NCI-H2029 (cell line): Measurements from ENCODE around the gene TUBA4B.
"Not testable (repeated sequence)": the region's sequence is repeated elsewhere in the genome, so short reads cannot be mapped to it uniquely, and the experiment has no call there.

Experiments
- DNase-seq: peaks from one replicate; lab custom pipeline; 2025; lab: John Stamatoyannopoulos, UW

TUBA4B gene

DNA sequence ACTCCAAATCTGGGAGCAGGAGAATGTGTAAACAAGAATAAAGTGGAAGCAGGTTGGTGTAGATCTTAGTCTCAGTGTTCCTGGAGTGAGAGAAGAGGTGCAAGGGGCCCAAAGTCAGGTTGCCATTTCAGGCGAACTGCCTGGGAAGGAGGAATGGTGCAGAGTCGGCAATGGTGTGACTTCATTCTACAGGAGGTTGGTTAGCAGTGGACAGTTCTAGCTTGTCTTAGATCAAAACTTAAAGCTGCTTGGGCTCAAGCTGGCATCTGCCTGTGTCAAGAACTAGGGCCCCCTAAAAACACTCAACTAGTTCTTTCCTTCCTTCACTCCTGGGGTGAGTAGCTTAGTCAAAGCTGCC lies 4.2 kb upstream of the TUBA4B start:
- DNase-seq: no peak

DNA sequence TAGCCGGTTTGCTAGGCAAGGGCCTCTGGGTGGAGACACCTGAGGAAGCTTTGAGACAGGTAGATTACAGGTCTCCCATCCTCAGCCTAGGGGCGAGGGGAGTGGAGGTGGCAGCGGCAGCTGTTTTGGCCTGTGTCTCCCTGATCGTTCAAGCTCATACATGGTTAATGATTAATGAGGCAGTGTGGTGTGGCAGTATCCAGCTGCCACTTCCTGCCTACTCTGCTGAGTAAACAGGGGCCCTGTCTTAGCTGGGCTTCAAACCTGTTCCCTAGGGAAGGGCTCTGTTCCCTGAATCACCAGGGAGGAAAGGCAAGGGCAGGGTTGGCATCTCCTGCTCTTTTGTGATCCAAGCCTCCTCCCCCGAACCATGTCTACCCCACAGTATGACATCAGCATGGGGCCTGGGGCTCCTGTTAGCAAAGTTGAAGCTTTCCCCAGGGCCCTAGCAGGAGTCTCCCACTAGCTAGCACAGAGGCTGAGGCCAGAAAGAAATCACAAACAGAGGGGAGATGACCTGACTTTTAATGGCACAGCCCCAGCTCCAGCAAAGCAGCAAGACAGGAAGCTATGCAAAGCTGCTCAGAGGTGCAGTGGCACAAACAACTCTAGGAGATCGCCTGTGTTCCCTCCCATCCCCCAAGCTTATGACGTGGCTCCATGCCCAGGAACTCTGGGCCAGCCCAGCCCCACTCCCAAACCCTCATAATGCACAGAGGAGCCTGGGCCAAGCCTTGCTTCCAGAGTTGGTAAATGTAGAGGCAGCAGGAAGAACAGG lies 3.7 kb upstream of the TUBA4B start:
- peak; percentile 89 for DNase-seq

DNA sequence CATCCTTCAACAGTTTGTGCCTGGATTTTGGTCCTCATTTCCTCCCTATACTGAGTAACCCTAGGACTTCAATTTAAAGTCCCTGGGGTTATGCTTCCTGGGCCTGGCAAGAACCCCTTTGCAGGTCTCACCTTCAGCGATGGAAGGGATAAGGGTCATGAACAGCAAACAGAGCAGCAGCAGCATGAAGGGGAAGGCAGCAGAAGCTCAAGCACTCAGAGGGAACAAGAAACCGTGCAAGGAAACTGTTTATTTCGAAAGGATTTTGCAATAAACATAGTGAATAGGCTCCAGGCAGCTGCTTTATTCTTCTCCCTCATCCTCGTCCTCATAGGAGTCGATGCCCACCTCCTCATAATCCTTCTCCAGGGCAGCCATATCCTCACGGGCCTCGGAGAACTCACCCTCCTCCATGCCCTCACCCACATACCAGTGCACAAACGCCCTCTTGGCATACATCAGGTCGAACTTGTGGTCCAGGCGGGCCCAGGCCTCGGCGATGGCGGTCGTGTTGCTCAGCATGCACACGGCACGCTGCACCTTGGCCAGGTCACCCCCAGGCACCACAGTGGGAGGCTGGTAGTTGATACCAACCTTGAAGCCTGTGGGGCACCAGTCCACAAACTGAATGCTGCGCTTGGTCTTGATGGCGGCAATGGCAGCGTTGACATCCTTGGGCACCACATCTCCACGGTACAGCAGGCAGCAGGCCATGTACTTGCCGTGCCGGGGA lies 2.8 kb upstream of the TUBA4B start:
- DNase-seq: no peak

DNA sequence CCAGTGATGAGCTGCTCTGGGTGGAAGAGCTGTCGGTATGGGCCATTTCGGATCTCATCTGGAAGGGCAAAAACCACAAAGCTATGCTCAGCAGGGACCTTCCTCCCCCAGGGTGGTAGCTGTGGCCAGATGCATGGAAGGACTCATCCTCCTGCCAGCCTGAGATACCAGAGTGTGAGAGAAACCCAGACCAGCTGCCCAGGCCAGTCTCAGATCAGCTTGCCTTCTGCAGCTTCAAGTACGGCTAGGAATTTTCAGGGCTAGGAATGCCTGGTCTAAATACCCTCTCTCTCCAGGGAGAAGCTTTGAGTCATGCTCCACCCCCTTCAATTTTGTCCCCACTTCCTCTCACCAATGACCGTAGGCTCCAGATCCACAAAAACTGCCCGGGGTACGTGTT lies 1.4 kb upstream of the TUBA4B start:
- no peak for DNase-seq

DNA sequence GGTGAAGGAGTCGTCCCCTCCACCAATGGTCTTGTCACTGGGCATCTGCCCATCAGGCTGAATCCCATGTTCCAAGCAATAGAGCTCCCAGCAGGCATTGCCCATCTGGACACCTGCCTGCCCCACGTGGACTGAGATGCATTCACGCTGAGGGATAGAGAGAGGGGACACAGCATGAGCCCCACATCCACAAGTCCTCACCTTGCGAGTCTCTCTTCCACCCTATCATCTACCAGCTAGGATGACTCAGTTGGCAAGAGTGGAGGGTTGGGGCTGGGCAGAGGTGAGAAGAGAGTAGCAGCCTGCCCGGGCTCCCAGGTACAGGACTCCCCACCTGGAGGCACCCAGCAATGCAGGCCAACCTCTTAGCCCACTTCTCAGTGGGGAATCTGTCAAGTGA lies 959 bp upstream of the TUBA4B start:
- DNase-seq: no peak

DNA sequence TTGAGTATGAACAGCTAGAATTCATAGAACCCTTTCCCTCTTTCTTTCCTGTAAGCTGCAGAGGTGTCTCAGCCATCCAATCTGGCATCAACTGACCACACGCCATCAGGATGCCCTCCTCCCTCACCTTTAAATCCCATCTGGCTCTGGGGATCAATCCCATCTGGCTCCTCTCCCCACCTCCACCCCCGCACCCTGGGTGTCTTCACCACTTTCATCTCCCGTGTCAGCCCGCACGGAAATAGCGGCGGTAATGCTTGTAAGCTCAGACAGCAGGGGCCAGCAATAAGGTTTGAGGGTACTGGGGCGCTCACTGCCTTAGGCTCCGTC lies 508 bp upstream of the TUBA4B start:
- no peak for DNase-seq

DNA sequence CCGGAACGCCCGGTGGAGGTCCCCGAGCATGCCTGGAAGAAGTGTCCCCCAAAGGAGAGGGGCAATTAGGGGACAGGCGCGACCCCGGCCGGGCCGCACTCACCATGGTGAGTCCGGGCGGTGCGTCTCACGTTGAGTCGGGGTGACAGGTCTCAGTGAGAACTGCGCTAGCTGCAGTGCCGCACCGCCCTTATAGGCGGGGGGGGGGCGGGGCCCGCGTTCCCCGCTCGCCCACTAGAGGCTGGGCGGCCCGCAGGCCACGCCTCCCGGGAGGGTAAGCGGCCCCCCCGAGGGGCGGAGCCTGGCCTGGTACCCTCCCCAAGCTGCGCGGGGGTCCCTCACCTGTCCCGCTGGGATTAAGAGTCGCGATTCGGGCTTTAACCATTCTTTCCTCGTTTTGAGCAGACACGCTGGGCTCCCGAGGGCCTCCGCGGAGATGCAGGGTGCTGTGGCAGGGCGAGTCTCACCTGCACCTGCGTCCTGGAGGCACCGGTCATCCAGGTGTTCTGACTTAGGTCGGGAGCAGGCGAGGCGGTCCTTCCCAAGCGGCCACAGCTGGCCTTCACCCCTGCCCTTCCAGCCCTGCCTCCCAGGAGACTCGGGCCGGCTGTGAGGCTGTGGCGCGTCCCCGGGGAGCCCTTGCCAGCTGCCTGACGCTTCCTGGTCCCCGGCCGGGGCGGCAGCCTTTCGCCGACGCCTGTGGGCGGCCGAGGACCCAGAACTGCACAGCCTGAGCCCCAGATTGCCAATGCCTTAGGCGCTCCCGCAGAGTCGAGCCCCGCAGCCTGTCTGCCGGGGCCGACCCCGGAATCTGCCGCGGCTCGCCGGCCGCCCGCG lies 928 bp downstream of the TUBA4B start, which contains the start of gene TUBA4A:
Gene TUBA4A, minus strand, starts transcription at position 166 of the 837 bp plus-strand sequence. Its CDS starts 60 bp downstream, at position 106.
- peak; percentile 71 for DNase-seq

DNA sequence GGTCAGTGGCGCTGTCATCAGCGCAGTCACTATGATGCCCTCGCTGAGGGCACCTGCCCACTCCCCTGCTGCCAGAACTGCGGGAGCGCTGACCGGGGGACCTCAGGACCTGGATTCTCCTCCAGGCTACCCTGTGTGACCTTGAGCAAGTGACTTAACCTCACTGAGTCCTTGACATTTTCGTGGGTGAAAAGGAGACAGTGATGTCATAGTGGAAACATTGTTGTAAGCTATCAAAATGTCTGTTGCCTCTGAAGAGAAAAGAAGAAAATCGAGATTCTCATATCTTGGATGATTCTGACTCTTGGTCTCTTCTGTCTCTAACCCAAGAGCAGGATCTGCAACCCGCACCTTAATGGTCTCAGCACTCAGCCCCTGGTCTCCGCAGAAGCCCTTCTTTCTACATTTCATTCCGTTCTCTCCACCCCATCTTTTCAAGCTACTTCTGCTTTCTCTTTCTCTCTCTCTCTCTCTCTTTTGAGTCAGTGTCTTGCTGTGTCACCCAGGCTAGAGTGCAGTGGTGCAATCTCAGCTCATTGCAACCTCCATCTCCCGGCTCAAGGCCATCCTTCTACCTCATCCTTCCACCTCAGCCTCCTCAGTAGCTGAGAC lies 1.7 kb downstream of the TUBA4B start:
- DNase-seq: no peak

DNA sequence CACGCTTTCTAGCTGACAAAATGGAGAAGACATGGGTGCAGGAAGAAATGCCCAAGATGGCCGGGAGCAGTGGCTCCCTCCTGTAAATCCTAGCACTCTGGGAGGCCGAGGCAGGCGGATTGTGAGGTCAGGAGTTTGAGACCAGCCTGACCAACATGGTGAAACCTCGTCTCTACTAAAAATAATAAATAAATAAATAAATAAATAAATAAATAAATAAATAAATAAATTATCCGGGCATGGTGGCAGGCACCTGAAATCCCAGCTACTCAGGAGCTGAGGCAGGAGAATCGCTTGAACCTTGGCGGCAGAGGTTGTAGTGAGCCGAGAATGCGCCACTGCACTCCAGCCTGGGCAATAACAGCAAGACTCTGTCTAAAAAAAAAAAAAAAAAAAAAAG lies 5.9 kb downstream of the TUBA4B start:
- not testable (repeated sequence) for DNase-seq

DNA sequence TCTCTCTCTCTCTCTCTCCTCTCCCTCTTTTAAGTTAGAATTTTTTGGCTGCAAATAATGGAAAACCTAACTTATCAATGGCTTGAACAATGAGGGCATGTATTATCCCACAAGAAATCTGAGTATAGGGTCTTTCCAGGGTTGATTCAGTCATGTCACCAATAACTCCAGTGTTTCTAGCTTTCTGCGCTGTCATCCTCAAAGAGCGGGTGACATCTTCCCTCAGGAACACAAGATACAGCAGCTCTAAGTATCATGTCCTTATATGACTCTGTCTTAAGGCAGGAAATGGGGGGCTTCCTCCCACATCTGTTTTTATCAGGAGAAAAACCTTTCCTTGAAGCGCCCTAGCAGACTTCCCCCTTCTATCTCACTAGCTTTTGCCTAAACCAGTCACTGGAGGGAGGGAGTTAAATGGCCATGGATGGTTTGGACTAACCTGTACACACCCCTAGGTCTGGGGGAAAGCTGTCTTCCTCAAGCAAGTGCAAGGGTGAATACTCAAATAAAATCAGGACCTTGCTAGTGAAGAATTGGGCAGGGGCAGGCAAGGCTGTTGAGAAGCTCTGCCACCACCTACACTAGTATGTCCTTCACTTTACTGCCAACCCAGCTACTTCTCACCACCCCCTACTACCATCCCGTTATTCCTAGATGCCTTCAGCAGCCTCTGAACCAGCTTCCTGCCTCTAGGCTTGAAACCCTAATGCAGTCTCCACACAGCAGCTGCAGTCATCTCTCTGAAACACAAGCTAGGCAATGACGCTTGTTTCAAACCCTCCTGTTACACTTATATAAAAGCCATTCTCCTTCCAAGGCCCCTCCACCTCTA lies 8.2 kb downstream of the TUBA4B start:
- DNase-seq: no peak

DNA sequence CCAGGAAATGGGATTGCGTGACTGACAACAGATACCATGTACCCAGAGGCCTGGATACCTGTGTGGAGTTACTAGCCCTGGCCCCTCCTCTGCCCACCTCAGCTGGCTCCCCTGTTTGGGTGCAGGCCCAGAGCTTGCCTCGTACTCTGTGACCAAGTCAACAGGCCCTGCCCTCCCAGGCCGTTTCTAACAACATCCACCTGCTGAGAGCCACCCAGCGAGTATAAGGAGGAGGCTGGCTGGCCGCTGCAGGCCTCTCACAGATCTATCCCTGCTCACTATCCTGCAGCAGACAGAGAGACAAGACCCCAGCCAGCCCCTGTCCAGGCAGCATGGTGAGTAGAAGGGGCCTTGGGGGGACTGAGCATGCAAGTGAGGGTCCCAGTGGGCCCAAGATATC lies 13.2 kb downstream of the TUBA4B start:
- DNase-seq: no peak

DNA sequence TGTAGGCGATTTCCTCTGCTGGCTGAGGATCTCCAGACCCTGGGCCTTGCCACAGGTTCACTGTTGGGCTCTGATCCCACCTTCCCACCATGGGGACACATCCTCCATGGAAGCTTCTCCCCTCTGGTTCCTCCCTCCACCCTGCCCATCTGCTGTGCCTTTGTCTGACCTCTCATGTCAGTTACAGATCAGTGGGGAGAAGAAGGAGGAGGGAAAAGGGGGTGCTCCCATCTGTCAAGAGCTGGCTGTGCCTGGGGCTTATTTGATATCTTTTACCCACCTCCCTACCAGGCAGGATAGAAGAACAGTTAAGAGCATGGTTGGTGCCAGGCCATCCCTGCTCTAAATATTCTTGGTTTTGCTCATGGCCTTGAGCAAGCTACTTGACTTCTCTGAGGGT lies 13.8 kb downstream of the TUBA4B start:
- no peak for DNase-seq

DNA sequence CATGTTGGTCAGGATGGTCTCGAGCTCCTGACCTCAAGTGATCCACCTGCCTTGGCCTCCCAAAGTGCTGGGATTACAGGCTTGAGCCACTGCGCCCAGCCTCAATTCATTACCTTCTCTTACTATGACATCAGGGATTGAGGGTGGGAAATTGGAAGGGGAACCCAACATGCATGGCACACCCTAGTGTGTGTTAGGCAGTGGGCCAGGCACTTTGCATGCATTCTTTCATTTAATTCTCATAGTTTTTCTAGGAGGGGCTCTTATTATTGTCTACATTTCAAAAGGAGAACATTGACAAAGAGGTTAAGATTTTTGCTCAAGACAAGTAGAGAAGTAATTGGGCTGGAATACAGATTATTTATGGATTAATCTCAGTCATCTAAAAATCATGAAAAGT lies 15.3 kb downstream of the TUBA4B start:
- no peak for DNase-seq

DNA sequence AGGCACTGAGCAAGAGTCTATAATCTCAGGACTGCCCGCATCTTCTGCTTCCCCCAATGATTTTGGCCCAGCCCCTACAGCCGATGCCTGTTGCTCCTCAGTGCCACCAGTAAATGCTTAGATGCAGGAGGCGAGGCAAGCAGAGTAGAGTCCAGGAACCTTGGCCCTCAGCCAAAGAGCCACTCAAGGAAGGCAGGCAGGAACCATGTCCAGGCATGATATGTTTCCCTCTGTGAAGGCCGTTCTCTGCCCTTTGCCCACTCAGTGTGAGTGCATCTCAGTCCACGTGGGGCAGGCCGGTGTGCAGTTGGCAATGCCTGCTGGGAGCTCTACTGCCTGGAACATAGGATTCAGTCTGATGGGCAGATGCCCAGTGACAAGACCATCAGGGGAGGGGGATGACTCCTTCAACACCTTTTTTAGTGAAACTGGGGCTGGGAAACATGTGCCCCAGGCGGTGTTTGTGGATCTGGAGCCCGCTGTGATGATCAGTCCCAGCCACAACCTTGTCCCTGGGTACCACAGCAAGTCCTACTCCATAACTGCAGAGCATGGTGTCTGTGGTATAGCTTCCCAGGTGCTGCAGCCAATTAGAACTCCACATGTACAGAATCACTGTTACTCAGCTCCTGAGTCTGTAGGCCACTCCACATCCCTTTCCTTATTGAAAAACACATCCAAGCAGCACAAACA lies 16.5 kb downstream of the TUBA4B start:
- DNase-seq: peak; percentile 41

DNA sequence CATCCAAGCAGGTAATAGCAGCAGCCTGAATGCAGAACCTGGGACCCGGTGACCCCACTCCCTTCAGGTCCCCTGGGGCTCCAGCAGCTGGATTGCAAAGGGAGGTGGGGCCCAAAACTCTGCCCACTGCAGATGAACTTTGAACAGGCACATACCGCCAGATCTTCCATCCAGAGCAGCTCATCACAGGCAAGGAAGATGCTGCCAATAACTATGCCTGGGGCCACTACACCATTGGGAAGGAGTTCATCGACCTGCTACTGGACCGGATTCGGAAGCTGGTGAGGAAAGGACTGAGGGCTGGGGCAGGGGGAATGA lies 17.0 kb downstream of the TUBA4B start:
- no peak for DNase-seq

DNA sequence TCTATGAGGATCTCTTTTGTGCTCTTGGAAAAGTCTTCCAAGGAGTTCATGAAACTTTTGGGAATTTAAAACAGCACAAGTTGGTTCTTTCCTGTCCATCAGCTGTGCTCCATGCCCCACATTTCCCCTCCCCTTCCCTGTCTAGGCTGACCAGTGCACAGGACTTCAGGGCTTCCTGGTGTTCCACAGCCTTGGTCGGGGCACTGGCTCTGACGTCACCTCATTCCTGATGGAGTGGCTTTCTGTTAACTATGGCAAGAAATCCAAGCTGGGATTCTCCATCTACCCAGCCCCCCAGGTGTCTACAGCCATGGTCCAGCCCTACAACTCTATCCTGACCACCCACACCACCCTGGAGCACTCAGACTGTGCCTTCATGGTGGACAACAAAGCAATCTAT lies 18.0 kb downstream of the TUBA4B start:
- DNase-seq: no peak

DNA sequence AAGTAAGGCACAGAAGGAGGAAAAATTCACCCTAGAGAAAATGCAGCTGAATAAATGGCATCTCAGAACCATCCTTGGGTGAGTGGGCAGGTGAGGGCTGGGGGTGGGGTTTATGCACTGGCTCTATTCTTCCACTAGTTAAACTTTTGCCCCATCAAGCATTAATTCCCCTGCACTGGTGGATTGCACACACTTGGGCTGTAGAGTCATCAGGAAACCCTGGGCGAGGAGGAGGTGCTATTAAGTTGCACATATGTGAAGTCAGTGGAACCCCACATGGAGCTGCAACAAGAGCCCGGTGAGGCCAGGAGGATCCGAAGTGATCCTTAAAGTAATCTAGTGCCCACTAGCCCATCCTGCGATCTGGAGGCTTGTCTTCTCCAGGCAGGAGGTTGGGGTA lies 19.3 kb downstream of the TUBA4B start:
- DNase-seq: no peak

DNA sequence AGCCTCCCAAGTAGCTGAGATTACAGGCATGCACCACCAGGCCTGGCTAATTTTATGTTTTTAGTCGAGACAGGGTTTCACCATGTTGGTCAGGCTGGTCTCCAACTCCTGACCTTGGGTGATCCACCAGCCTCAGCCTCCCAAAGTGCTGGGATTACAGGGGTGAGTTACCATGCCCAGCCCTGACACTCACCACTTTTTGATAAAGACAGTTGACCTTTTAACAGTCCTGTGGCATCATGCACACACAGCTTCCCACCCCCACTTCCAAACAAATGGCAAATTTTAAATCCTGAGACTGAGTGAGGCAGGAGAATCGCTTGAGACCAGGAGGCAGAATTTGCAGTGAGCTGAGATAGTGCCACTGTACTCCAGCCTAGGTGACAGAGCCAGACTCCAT lies 20.0 kb downstream of the TUBA4B start:
- no peak for DNase-seq

DNA sequence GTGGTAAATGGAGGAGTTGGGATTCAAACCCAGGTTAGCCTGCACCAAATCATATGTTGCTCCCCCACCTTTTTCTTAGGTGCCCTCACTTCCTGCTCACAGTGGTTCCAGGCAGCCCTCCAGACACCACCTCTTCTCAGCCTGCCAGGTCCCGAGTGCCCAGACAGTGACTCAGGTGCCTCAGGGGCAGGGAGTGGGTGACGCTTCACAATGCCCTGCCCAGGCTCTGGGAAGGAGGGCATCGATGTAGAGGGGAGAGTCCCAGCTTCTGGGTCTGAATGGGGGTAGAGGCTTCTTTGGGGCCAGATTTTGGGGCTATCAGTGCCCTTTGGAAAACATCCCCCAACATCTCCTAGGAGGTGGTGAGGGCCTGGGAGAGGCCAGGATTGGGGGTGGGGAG lies 20.9 kb downstream of the TUBA4B start:
- DNase-seq: no peak

DNA sequence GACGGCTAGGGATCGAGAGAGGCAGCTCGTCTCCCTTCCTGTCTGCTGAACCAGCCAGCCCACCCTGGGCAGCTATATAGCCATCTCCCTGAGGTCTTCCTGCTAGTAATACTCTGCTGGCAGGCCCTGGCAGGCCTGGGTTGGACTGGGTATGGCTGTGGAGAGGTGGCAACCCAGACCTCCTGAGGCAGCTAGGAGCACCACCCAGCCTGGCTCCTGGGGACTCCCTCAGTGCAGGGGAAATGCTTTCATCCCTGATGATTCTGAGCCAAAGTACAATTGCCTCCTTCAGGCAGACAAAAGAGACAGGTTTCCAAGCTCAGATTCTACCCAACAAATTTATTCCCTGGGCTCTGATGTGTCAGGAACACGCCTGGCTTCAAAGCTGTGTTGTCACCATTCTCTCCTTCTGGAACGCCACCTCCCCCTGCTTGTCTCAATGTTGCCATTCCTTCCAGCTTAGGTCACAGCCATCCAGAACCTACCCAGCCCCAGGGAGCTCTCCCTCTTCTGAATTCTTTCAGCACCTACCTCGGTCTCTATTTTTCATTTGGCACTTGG lies 21.4 kb downstream of the TUBA4B start:
- no peak for DNase-seq
